ENCODE measurements around the gene NEFH. TPM values are rescaled to one million over a fixed set of nuclear protein-coding genes. Genes with fewer than 3 reads are reported as not detected.

The NEFH gene
- total RNA-seq (2021; ENCODE audit: unreplicated experiment) (not detected), Bru-seq, nascent RNA (not detected), BruChase-seq, experiment 1, labeled RNA remaining after a 6-hour chase (percentile 7 among the genes with signal in this experiment), BruChase-seq, experiment 2, labeled RNA remaining after a 2-hour chase (not detected)
- polyA plus RNA-seq (2012): 0.01 and 0.04 TPM in 2 replicates
- long read RNA-seq: 0 reads

- no peaks in the 10 kb centered on the region for H4K20me1 ChIP-seq (ENCODE audit: insufficient read depth)
- H3K9me2 ChIP-seq (ENCODE audit: insufficient read depth): no peaks in the 10 kb centered on the region
- no peaks in the 10 kb centered on the region for H3K9me3 ChIP-seq (ENCODE audit: control insufficient read depth in 1 of 2, insufficient read depth in 1 of 2, low read depth in 1 of 2, low read length in 2 of 2)
- H3K27me3 ChIP-seq (ENCODE audit: insufficient read depth, low read length): no peaks in the 10 kb centered on the region; the same call in 1 of the 2 replicates
- H3K4me2 ChIP-seq (ENCODE audit: low read length): no peak within 1 kb of the TSS
- no peak within 1 kb of the TSS for H3K4me3 ChIP-seq (replicated peaks in 1 of 2; ENCODE audit: low read depth in 1 of 2, low read length in 2 of 2)
- no peak within 1 kb of the TSS for H2AFZ ChIP-seq (ENCODE audit: low read depth, low read length, poor library complexity, severe bottlenecking)
- no peak for DNase-seq (ENCODE audit: low read depth, low spot score)
- H3K79me2 ChIP-seq (ENCODE audit: insufficient read depth, low read length): no peaks in the 10 kb centered on the region
- H3K4me1 ChIP-seq (ENCODE audit: control insufficient read depth in 1 of 2, insufficient read depth in 2 of 2, low read length in 2 of 2): peaks cover 0 to 13% of the 10 kb centered on the region in 2 experiments; a peak in 2 of 4 replicates
- TF ChIP-seq YY1 (IDR thresholded peaks at IDR 0.05; ENCODE audit: extremely low read depth, insufficient replicate concordance, low read depth, low read length): no peak
- no peak for TF ChIP-seq JUND (IDR thresholded peaks at IDR 0.05)
- ATAC-seq: no peak
- ChIA-PET POLR2A (no interaction called here), CTCF (no interaction called here), RAD21 (ENCODE audit: low non-redundant PET in 1 of 2, low total read pairs in 2 of 2, uncharacterized antibody in 2 of 2, unreplicated experiment in 2 of 2) (no interaction called here)
- no TSS peak for BruUV-seq (replicated peaks)
- H3K36me3 ChIP-seq (ENCODE audit: control insufficient read depth in 1 of 2, insufficient read depth in 2 of 2, low read length in 2 of 2): no peaks in the 10 kb centered on the region
- H3K27ac ChIP-seq (ENCODE audit: low read depth, low read length): no peak within 1 kb of the TSS
- no peak within 1 kb of the TSS for H3K9ac ChIP-seq (ENCODE audit: low read length)
- intact Hi-C loops (cut with micrococcal nuclease): no loop called here
Observed at GRCh38 chr22:29479417-29480261, at the start of gene NEFH. TSS of gene NEFH (plus strand) at chr22:29480218. CDS start at chr22:29480263, 45 bp downstream.

DNA sequence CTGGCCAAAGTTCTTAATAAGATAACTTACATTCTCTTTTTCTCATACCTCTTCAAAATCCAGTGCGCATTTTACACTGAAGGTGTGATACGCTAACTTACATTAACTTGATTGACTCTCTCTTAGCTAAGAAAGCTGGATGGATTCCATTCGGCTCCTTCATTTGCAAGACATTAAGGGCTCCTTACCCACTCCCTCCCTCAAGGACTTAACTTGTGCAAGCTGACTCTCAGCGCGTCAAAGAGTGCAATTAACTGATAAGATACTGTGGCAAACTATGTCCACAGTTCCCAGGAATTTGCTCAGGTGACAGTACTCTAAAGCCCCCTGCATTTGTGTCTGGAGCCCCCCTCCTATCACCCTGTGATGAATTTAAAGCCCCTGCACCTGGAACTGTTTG lies 48.0 kb upstream of the NEFH start:
- no peaks in the 10 kb centered on the region for H4K20me1 ChIP-seq (ENCODE audit: insufficient read depth)
- no TSS peak for BruUV-seq (replicated peaks)
- 0 out of 2 replicates have a peak, but pooled peaks cover 7% of the 10 kb centered on the region for H3K27me3 ChIP-seq (ENCODE audit: insufficient read depth, low read length)
- ATAC-seq (no peak), DNase-seq (ENCODE audit: low read depth, low spot score) (no peak)
- TF ChIP-seq ELF1 (IDR thresholded peaks at IDR 0.05; ENCODE audit: borderline replicate concordance, low read depth) (no peak), ZNF274 (IDR thresholded peaks at IDR 0.05; ENCODE audit: low read depth, low read length) (no peak), SP1 (IDR thresholded peaks at IDR 0.05; ENCODE audit: low read depth) (no peak), SIN3A (IDR thresholded peaks at IDR 0.05; ENCODE audit: low read depth) (no peak), POLR2AphosphoS5 (IDR thresholded peaks at IDR 0.05; ENCODE audit: low read depth, low read length) (no peak), ZBTB33 (IDR thresholded peaks at IDR 0.05; ENCODE audit: extremely low read depth, insufficient replicate concordance, low read length) (no peak), ZFX (IDR thresholded peaks at IDR 0.05) (no peak), EGR1 (IDR thresholded peaks at IDR 0.05; ENCODE audit: low read depth) (no peak), RAD21 (IDR thresholded peaks at IDR 0.05; ENCODE audit: low read depth) (no peak)
- TF ChIP-seq, protein P1, sequence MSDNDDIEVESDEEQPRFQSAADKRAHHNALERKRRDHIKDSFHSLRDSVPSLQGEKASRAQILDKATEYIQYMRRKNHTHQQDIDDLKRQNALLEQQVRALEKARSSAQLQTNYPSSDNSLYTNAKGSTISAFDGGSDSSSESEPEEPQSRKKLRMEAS (IDR thresholded peaks at IDR 0.05): no peak
- TF ChIP-seq, protein P2, sequence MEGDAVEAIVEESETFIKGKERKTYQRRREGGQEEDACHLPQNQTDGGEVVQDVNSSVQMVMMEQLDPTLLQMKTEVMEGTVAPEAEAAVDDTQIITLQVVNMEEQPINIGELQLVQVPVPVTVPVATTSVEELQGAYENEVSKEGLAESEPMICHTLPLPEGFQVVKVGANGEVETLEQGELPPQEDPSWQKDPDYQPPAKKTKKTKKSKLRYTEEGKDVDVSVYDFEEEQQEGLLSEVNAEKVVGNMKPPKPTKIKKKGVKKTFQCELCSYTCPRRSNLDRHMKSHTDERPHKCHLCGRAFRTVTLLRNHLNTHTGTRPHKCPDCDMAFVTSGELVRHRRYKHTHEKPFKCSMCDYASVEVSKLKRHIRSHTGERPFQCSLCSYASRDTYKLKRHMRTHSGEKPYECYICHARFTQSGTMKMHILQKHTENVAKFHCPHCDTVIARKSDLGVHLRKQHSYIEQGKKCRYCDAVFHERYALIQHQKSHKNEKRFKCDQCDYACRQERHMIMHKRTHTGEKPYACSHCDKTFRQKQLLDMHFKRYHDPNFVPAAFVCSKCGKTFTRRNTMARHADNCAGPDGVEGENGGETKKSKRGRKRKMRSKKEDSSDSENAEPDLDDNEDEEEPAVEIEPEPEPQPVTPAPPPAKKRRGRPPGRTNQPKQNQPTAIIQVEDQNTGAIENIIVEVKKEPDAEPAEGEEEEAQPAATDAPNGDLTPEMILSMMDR (IDR thresholded peaks at IDR 0.05 in 2 of 3, conservative IDR thresholded peaks at IDR 0.05 in 1 of 3; ENCODE audit: borderline replicate concordance in 1 of 3, insufficient read depth in 1 of 3, low read depth in 2 of 3, low read length in 2 of 3): no peak
- TF ChIP-seq, protein P3, sequence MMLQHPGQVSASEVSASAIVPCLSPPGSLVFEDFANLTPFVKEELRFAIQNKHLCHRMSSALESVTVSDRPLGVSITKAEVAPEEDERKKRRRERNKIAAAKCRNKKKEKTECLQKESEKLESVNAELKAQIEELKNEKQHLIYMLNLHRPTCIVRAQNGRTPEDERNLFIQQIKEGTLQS (IDR thresholded peaks at IDR 0.05): no peak
- no peaks in the 10 kb centered on the region for H3K79me2 ChIP-seq (ENCODE audit: insufficient read depth, low read length)
- no peaks in the 10 kb centered on the region for H3K36me3 ChIP-seq (ENCODE audit: control insufficient read depth in 1 of 2, insufficient read depth in 2 of 2, low read length in 2 of 2)
- H3K4me2 ChIP-seq (ENCODE audit: low read length): no peak overlapping the region
- intact Hi-C loops (cut with micrococcal nuclease): no loop called here
- ChIA-PET CTCF (no interaction called here), POLR2A (no interaction called here), RAD21 (ENCODE audit: low non-redundant PET in 1 of 2, low total read pairs in 2 of 2, uncharacterized antibody in 2 of 2, unreplicated experiment in 2 of 2) (no interaction called here)
- no peaks in the 10 kb centered on the region for H3K9me2 ChIP-seq (ENCODE audit: insufficient read depth)
- no peaks in the 10 kb centered on the region for H3K4me1 ChIP-seq (ENCODE audit: control insufficient read depth in 1 of 2, insufficient read depth in 2 of 2, low read length in 2 of 2)
- H3K4me3 ChIP-seq (replicated peaks in 1 of 2; ENCODE audit: low read depth in 1 of 2, low read length in 2 of 2): no peak overlapping the region
- no peaks in the 10 kb centered on the region for H3K9me3 ChIP-seq (ENCODE audit: control insufficient read depth in 1 of 2, insufficient read depth in 1 of 2, low read depth in 1 of 2, low read length in 2 of 2)
- H3K9ac ChIP-seq (ENCODE audit: low read length): no peak overlapping the region
- H3K27ac ChIP-seq (ENCODE audit: low read depth, low read length): no peak overlapping the region
- H2AFZ ChIP-seq (ENCODE audit: low read depth, low read length, poor library complexity, severe bottlenecking): no peak overlapping the region
